ENCODE data around the gene WRAP53.

WRAP53 gene

DNA sequence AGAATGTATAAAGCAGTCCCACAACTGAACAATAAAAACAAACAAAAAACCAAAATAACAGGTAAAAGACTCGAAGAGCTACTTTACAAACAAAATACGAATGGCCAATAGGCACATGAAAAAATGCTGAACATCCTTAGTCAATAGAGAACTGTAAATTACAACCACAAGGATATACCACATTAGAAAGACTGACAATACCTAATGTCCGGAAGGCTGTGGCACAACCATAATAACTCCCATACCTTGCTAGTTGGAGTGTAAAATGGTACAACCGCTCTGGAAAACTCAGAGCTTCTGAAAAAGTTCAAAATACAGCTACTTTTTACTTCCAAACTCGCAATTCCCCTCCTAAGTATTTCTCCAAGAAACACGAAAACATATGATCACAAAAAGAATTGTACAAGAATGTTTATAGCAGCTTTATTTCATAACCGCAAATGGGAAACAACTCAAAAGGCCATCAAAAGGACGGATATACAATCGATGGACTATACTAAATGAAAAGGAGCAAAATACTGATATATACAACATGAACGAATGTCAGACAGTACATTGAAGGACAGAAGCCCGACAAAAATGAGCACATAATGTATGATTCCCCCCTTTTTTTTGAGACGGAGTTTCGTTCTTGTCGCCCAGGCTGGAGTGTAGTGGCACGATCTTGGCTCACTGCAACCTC is 3.3 kb upstream of the WRAP53 start:
- DNase-seq: no peak

DNA sequence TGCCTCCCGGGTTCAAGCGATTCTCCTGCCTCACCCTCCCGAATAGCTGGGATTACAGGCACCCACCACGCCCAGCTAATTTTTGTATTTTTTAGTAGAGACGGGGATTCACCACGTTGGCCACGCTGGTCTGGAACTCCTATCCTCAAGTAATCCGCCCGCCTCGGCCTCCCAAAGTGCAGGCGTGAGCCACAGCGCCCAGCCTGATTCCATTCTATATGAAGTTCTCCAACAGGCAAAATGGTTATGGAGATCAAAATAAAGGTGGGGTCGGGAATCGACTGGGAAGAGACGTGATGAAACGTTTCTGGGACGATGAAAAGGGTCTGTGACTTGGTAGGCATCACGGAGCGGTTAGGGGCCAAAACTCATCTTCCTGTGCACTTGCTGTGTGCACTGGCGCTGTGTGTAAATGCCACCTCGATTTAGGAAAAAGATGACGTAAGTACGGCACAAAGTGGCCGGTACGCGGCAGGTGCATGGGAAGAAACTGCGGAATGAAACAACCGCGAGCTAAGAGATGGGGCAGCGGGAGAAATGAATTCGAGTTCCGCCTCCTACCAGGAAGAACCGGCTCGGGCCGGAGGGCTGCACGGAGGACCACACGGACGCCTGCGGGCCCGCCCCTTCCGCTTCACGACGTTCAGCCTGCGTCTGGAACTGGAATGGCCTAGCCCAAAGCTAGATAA is 2.6 kb upstream of the WRAP53 start:
- peak; percentile 76 to 97 for DNase-seq

DNA sequence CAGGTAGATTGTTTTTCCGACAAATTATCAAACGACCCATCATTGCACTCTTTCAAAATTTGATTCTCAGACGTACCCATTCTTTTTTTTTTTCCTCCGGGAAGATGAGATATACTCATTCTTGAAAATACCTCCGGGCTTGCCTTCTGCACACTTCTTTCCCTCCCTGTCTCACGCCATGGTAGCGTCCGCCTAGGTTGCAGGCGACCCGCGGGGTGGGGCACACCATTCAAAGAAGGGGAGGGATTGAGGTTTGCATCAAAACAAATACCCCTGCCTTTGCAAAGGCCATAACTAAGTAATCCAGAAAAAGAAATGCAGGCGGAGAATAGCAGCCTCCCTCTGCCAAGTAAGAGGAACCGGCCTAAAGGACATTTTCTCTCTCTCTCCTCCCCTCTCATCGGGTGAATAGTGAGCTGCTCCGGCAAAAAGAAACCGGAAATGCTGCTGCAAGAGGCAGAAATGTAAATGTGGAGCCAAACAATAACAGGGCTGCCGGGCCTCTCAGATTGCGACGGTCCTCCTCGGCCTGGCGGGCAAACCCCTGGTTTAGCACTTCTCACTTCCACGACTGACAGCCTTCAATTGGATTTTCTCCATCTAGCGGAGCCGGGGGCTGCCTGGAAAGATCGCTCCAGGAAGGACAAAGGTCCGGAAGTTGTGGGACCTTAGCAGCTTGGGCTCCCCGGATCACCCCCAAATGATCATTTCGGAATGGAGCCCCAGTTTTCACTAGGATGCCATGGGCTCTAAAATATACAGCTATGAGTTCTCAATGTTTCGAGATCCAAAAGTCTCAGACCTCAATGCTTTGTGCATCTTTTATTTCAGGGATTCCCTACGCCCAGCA is 1.8 kb upstream of the WRAP53 start:
- peak; percentile 76 to 97 for DNase-seq

DNA sequence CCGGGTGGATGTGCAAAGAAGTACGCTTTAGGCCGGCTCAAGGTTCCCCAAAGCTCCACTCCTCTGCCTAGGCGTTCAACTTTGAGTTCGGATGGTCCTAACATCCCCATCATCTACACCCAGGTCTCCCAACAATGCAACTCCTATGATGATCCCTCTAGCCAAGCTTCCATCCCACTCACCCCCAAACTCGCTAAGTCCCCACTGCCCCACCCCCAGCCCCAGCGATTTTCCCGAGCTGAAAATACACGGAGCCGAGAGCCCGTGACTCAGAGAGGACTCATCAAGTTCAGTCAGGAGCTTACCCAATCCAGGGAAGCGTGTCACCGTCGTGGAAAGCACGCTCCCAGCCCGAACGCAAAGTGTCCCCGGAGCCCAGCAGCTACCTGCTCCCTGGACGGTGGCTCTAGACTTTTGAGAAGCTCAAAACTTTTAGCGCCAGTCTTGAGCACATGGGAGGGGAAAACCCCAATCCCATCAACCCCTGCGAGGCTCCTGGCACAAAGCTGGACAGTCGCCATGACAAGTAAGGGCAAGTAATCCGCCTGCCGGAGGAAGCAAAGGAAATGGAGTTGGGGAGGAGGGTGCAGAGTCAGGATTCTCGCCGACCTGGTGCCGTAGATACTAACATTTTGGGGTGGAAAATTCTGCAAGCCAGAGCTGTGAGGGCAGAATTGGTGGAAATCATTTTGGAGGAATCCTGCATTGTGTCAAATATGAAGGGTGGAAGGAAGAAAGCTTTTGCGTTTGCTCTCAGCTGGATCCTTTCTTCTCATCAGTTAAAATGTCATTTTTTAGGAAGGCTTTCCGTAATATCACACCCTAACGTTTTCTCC is 987 bp upstream of the WRAP53 start, which contains the start of gene TP53:
Gene TP53, minus strand, starts transcription at position 419 of the 836 bp plus-strand sequence. CDS start 10,896 bp downstream, outside the sequence.
- DNase-seq: peak; percentile 74 to 80

DNA sequence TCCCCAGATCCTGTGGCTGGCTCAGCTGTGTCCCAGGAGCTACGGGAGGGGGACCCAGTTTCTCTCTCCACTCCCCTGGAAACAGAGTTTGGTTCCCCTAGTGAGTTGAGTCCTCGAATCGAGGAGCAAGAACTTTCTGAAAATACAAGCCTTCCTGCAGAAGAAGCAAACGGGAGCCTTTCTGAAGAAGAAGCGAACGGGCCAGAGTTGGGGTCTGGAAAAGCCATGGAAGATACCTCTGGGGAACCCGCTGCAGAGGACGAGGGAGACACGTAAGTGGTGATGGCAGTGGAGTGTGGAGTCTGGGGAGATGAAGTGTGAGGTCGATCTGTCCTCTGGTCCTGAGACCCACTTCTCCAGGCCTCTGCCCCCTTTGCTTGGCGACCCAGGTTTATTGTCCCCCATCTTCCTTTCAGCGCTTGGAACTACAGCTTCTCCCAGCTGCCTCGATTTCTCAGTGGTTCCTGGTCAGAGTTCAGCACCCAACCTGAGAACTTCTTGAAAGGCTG is 585 bp downstream of the WRAP53 start:
- DNase-seq: no peak

DNA sequence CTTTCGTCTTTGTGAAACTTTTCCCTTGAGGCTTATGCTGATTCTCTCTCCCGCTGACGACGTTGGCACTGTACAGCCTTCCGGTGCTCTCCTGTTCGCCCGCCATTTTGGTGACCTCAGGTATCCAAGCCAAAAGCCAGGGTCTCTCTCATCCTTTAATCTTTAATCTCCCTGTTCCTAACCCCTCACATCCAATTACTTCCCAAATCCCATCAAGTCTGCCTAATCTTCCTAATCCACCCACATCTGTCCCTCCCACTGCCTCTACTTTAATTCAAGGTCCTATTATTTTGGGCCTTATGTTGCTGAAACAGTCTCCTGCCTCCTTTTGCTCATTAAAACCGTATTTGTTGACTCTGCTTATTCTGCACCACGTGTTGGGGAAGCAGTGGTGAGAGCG is 7.3 kb downstream of the WRAP53 start:
- no peak for DNase-seq

DNA sequence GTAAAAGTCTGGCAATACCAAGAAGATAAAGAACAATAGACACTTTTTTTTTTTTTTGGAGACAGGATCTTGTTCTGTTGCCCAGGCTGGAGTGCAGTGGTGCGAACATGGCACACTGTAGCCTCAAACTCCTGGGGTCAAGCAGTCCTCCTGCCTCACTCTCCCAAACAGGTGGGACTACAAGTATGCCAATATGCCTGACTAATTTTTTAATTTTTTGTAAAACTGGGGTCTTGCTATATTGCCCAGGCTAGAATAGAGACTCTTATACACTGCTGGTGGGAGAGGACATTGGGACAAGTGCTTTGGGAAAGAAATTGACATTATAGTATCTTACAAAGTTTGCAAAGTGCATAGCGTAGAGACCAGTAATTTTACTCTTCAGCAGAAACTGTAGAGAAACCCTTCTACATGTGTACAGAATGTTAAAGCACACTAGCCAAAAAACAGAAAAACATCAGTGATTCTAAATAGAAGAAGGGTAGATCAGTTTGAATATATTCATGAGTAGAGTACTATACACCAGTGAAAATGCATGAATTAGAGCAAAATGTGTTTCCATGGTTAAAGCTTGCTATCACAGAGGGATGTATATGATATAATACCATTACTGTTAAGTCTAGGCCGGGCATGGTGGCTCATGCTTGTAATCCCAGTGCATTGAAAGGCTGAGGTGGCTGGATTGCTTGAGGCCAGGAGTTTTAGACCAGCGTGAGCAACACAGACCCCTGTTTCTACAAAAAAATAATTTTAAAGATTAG is 9.7 kb downstream of the WRAP53 start:
- no peak for DNase-seq

DNA sequence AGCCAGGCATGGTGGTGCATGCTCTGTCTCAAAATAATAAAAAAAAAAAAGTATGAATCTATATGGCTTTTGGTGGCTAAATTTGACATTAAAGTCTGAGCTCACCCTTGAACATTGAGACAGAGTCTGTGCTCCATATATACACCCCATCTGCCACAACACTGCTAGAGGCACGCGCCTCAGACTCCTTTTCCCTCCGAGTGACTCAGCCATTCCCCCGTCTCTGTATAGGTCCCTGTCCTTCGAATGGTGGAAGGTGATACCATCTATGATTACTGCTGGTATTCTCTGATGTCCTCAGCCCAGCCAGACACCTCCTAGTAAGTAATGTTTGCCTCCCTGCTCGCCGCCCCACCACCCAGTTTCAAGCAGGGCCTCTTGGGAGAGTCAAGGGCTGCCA is 12.2 kb downstream of the WRAP53 start:
- DNase-seq: no peak

DNA sequence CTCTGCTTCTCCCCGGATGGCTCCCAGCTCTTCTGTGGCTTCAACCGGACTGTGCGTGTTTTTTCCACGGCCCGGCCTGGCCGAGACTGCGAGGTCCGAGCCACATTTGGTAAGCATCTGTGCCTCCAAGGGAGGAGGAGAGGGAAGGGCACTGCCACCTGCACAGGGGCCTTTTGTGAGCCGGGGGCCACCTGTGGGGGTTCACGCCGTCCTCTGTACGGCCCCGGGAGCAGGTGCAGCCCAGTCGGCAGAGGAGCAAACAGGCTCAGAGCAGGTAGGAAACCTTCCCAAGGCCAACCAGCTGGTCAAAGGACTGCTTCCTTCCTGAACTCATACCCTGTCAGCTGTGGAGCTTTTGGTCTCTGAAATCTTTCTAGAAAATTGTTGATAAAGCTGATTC is 13.4 kb downstream of the WRAP53 start:
- DNase-seq: no peak

DNA sequence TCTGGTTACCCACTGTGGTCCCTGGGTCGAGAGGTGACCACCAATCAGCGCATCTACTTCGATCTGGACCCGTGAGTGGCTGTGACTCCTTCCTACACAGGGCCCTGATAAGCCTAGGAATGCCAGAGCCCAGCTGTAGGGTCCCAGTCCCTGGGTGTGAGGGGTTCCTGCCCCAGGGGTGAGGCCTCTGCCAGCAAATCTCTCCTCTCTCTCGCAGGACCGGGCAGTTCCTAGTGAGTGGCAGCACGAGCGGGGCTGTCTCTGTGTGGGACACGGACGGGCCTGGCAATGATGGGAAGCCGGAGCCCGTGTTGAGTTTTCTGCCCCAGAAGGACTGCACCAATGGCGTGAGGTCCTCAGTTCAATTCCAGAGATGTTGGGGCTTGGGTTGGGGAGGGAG is 14.5 kb downstream of the WRAP53 start:
- no peak for DNase-seq

DNA sequence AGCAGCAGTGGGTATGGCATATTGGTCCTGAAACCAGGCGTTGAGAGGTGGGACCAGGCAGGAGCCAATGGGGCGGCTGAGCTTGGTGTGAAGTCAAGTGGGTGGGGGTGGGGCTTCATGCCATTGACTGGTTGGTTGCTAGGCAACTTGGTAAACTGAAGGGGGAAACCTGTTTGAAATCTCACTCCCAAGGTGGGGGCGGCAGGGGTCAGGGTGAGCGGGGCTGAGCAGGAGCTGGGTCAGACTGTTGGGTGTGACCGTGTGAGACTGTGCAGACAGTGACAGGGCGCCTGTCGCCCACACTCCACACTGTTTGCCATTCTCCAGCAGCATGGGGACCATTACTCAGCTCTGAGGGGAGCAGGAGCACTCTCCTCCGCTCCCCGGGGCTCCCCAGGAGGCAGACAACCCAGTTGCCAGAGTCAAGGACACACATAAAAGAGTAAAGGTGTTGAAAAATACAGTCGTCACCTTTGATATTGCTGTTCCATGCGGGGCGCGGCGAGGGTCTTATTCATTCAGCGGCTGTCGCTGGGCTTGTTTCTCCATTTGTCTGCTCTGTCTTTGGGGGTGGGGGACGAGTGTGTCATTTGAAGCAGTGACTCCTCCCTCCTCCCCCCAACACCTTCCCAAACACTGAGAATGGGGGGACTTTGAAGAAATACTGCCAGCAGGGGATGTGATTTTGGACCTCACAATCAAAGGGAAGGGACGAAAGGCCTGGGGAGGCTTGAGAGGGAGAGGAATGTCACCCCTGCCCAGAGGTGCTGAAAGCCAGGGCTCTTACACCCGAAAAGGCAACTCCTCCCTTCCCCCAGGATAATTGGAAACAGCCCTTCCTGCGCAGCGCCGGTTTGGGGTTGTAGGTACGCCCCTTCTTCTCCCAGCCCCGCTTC is 15.6 kb downstream of the WRAP53 start:
- no peak for DNase-seq

DNA sequence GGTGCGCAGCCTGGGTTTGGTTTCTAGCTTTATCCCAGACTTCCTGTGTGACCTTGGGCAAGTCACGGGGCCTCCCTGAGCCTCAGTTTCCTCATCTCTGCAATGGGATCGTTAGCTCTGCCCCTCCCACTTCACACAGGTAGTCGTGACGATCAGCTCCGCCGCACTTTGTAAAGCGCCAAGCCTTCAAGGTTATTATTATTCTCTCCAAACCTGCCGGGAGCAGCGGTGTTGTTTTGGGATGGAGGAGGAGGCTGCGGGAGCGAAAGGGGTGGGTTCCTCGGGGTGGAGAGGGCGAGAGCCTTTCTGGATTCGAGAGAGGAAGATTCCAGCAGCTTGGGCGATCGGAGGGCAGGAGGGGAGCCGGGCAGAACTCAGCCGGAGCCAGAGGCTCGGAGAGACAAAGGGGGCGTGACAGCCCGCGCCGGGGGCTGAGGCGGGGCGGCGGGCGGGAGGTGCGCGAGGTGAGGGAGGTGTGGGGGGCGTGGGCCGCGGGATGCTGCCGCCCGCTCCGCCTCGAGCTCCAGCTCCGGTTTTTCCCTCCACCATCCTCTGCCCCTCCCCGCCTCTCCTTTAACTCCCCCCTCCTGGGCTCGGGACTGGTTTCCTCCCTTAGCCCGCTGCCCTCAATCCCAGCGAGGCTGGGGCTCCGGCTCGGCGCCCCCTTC is 16.5 kb downstream of the WRAP53 start, which contains the start of gene EFNB3:
Gene EFNB3, plus strand, starts transcription at position 602 of the 668 bp plus-strand sequence. CDS start 397 bp downstream, outside the sequence.
- DNase-seq: no peak

DNA sequence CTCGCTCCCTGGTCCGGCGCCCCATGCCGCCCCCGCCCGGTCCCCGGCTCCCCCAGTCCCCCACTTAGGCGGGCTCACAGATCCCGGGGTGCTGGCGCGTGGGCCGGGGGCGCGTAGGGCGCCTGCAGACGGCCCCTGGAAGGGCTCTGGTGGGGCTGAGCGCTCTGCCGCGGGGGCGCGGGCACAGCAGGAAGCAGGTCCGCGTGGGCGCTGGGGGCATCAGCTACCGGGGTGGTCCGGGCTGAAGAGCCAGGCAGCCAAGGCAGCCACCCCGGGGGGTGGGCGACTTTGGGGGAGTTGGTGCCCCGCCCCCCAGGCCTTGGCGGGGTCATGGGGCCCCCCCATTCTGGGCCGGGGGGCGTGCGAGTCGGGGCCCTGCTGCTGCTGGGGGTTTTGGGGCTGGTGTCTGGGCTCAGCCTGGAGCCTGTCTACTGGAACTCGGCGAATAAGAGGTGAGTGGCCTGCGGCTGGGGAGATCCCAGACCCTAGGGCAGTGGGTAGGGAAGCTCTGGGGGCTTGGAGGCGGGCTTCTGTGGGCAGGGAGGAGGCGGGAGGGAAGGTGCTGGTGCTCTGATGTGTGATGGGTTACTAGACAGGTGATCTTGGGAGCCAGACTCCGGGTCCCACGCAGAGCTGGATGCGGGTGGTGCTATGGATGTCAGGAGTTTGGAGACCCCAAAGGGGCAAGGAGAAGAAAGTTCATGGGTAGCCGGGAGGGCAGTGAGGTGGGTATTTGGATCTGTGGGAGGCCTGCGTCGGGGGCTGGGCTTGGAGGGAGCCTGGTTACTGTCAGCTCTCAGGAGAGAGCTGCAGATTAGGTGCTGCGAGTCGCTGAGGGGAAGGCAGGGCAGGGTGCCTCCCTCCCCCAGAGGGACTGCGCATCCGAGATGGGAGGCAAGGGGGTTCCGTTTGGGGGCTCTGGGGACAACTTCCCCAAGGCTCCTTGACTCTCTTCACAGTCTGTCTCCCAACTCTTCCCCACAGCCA is 17.3 kb downstream of the WRAP53 start:
- no peak for DNase-seq

DNA sequence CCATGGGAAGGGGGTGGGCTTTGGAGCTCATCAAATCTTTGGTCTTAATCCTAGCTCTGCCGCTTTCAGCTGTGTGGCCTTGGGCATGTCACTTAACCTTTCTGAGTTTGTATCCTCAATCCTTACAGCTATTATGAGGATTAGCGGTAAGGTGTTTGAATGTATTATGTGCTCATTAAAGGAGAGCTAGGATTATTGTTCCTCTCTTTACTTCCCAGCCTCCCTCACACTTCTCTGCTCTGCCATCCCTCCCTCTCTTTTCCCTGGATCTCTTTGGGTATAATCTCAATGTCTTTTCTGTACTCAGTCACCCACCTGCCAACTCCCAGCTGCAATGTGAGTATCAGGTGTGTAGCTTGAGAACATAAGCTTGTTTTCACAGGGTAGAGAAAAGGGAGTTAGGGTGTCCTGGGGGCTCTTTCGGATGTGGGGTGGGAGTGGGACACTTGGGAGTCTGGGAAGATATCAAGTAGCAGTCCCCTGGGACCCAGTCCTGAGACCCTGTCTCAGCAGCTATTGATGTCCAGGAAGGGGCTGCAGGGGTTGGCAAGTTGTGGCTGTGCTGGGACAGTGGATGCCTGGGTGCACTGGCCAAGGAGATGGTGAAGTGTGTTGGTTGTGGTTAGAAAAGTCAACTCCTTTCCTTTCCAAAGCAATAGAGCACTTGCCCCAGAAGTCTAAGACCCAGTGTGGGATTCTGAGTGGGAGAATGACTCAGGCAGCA is 18.5 kb downstream of the WRAP53 start:
- DNase-seq: no peak

DNA sequence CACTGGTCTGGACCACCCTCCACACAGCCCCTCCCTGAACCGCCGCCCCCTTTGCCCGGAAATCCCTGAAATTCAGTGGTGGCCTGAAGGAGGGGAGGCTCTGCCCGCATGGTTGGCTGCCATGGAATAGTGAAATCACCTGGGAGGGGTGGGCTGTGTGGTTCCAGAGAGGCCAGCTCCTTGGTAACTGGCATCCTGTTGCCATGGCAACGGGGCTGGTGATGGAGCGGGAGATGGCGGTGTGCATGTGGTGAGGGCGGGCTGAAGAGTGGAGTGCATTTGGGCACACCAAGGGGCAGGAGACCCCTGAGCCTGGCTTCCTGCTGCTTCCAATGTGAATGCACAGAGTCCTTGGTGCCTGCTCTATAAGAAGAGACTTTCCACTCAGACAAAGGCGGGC is 19.2 kb downstream of the WRAP53 start:
- no peak for DNase-seq

DNA sequence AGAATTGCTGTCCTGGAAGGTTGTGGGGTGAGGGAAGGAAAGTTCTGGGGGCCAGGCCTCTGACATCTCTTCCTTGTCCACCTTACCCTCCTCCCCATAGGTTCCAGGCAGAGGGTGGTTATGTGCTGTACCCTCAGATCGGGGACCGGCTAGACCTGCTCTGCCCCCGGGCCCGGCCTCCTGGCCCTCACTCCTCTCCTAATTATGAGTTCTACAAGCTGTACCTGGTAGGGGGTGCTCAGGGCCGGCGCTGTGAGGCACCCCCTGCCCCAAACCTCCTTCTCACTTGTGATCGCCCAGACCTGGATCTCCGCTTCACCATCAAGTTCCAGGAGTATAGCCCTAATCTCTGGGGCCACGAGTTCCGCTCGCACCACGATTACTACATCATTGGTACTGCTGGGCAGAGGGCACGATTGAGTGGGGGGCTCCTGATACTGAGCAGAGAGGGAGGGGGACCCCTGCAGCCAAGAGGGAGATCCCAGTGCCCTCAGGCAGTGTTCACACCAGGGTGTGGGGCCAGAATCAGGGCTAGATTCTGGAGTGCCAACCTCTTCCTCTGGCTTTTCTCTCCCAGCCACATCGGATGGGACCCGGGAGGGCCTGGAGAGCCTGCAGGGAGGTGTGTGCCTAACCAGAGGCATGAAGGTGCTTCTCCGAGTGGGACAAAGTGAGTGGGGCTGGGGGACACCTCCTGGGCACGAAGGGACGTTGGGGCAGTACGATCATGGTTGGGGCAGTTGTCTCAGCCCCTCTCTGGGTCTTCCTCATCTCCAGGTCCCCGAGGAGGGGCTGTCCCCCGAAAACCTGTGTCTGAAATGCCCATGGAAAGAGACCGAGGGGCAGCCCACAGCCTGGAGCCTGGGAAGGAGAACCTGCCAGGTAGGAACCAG is 19.8 kb downstream of the WRAP53 start:
- DNase-seq: no peak

DNA sequence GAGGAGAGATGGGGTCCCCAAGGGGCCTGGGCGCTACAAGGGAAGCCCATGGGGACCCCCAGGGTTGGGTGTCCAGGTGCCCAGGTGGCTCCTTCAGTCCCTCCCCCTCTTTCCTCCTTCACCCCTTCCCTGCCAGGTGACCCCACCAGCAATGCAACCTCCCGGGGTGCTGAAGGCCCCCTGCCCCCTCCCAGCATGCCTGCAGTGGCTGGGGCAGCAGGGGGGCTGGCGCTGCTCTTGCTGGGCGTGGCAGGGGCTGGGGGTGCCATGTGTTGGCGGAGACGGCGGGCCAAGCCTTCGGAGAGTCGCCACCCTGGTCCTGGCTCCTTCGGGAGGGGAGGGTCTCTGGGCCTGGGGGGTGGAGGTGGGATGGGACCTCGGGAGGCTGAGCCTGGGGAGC is 20.8 kb downstream of the WRAP53 start:
- DNase-seq: no peak
